ENCODE data around the gene SPECC1L. TPM values are rescaled to one million over a fixed set of nuclear protein-coding genes. Genes with fewer than 3 reads are reported as not detected.

The SPECC1L gene
- total RNA-seq, 1 experiment from 2014 or later, result 40.8 TPM

DNA sequence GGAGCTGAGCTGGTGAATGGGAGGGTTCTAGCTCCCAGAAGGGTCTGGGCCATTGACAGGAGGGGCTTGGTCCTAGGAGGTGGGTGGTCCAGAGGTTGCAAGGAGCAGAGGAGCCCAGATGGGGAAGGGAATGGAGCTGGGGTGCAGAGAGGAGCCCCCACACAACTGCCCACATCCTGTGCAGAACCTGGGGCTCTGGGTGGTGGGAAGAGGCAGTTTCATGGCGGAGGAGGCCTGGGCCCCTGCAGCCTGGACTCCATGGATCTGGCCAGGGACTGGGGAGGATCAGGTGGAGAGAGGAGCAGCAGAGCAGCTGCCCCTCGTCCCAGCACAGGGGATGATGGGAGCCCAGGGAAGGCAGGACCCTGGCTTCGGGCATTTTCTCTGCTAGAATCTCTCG lies 155.8 kb downstream of the SPECC1L start:
- Histone ChIP-seq H3K9ac (ENCODE audit: low read length) (no peak overlapping the region), H3K9me3 (ENCODE audit: control insufficient read depth in 1 of 2, insufficient read depth in 1 of 2, low read depth in 1 of 2, low read length in 2 of 2) (no peaks in the 10 kb centered on the region), H3K9me2 (ENCODE audit: insufficient read depth) (no peaks in the 10 kb centered on the region), H4K20me1 (ENCODE audit: insufficient read depth) (no peaks in the 10 kb centered on the region), H3K4me2 (ENCODE audit: low read length) (no peak overlapping the region), H3K4me1 (ENCODE audit: control insufficient read depth in 1 of 2, insufficient read depth in 2 of 2, low read length in 2 of 2) (peaks cover 0 to 4% of the 10 kb centered on the region in 2 experiments; a peak in 2 of 4 replicates), H3K36me3 (ENCODE audit: control insufficient read depth in 1 of 2, insufficient read depth in 2 of 2, low read length in 2 of 2) (no peaks in the 10 kb centered on the region), H3K27me3 (ENCODE audit: insufficient read depth, low read length) (no peaks in the 10 kb centered on the region), H3K4me3 (replicated peaks in 1 of 2; ENCODE audit: low read depth in 1 of 2, low read length in 2 of 2) (no peak overlapping the region), H2AFZ (ENCODE audit: low read depth, low read length, poor library complexity, severe bottlenecking) (no peak overlapping the region), H3K27ac (ENCODE audit: low read depth, low read length) (no peak overlapping the region), H3K79me2 (ENCODE audit: insufficient read depth, low read length) (no peaks in the 10 kb centered on the region)
- CTCF ChIA-PET, result interaction anchor here (1.3 kb wide), 1 partner anchor 95 kb away, joined by 5 read pairs; no protein-coding TSS in a partner anchor
- RAD21 ChIA-PET (ENCODE audit: low non-redundant PET in 1 of 2, low total read pairs in 2 of 2, uncharacterized antibody in 2 of 2, unreplicated experiment in 2 of 2), result no interaction called here
- intact Hi-C loops (cut with micrococcal nuclease), result no loop called here
- ATAC-seq, result no peak
- TF ChIP-seq SRF (IDR thresholded peaks at IDR 0.05; ENCODE audit: low read depth) (no peak), ZFX (IDR thresholded peaks at IDR 0.05) (no peak), SP1 (IDR thresholded peaks at IDR 0.05; ENCODE audit: low read depth) (no peak), EZH2phosphoT487 (IDR thresholded peaks at IDR 0.05; ENCODE audit: borderline replicate concordance) (no peak), ZNF274 (IDR thresholded peaks at IDR 0.05; ENCODE audit: low read depth, low read length) (no peak), JUND (IDR thresholded peaks at IDR 0.05) (no peak)
- TF ChIP-seq, protein P1, sequence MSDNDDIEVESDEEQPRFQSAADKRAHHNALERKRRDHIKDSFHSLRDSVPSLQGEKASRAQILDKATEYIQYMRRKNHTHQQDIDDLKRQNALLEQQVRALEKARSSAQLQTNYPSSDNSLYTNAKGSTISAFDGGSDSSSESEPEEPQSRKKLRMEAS (IDR thresholded peaks at IDR 0.05), result no peak
- DNase-seq (ENCODE audit: low read depth, low spot score), result no peak
- no TSS peak for BruUV-seq (replicated peaks)
- POLR2A ChIA-PET, result no interaction called here

DNA sequence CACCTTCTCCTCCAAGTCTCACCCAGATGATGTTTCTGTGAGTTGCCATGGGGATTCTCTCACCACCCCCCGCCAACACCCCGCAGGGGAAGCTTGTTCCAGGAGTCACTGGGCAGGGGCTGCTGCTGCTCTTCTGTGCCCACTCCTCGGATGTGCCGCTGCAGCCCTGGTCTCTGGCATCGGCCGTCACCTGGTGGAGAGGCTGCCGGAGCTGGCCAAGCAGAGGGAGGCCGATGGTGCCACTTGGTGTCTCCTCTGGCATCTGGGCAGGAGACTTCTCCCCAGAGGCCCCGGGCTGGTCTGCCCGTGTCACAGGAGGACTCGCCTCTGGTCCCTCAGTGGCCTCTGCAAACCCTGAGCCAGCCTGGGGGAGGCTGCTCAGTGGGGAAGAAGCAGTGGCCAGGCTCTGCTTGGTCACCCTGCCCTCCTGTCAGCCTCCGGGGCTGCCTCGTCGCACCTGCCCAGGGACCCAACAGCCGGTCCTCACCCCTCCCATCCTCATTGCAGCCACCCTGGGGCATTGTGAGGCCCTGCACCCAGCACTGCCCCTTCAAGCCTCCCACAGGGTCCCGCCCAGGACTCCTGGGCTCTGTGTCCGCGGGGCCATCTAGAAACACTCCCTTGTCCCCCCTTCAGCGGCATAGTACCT lies 156.3 kb downstream of the SPECC1L start:
- TF ChIP-seq CEBPB (IDR thresholded peaks at IDR 0.05; ENCODE audit: low read depth), result no peak
- no peak for TF ChIP-seq SIN3A (IDR thresholded peaks at IDR 0.05; ENCODE audit: low read depth)
- TF ChIP-seq, protein P2, sequence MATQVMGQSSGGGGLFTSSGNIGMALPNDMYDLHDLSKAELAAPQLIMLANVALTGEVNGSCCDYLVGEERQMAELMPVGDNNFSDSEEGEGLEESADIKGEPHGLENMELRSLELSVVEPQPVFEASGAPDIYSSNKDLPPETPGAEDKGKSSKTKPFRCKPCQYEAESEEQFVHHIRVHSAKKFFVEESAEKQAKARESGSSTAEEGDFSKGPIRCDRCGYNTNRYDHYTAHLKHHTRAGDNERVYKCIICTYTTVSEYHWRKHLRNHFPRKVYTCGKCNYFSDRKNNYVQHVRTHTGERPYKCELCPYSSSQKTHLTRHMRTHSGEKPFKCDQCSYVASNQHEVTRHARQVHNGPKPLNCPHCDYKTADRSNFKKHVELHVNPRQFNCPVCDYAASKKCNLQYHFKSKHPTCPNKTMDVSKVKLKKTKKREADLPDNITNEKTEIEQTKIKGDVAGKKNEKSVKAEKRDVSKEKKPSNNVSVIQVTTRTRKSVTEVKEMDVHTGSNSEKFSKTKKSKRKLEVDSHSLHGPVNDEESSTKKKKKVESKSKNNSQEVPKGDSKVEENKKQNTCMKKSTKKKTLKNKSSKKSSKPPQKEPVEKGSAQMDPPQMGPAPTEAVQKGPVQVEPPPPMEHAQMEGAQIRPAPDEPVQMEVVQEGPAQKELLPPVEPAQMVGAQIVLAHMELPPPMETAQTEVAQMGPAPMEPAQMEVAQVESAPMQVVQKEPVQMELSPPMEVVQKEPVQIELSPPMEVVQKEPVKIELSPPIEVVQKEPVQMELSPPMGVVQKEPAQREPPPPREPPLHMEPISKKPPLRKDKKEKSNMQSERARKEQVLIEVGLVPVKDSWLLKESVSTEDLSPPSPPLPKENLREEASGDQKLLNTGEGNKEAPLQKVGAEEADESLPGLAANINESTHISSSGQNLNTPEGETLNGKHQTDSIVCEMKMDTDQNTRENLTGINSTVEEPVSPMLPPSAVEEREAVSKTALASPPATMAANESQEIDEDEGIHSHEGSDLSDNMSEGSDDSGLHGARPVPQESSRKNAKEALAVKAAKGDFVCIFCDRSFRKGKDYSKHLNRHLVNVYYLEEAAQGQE (IDR thresholded peaks at IDR 0.05; ENCODE audit: low read depth), result no peak
- no peak for TF ChIP-seq RAD21 (IDR thresholded peaks at IDR 0.05; ENCODE audit: low read depth)
- TF ChIP-seq CBX3 (IDR thresholded peaks at IDR 0.05; ENCODE audit: low read depth), result no peak
- TF ChIP-seq POLR2AphosphoS5 (IDR thresholded peaks at IDR 0.05; ENCODE audit: low read depth, low read length), result no peak
- Histone ChIP-seq H3K9me3 (ENCODE audit: control insufficient read depth in 1 of 2, insufficient read depth in 1 of 2, low read depth in 1 of 2, low read length in 2 of 2) (no peaks in the 10 kb centered on the region), H3K4me2 (ENCODE audit: low read length) (no peak overlapping the region), H4K20me1 (ENCODE audit: insufficient read depth) (no peaks in the 10 kb centered on the region), H3K9me2 (ENCODE audit: insufficient read depth) (no peaks in the 10 kb centered on the region), H3K9ac (ENCODE audit: low read length) (no peak overlapping the region), H3K79me2 (ENCODE audit: insufficient read depth, low read length) (no peaks in the 10 kb centered on the region), H3K4me1 (ENCODE audit: control insufficient read depth in 1 of 2, insufficient read depth in 2 of 2, low read length in 2 of 2) (peaks cover 0 to 5% of the 10 kb centered on the region in 2 experiments; a peak in 2 of 4 replicates), H2AFZ (ENCODE audit: low read depth, low read length, poor library complexity, severe bottlenecking) (no peak overlapping the region), H3K27ac (ENCODE audit: low read depth, low read length) (no peak overlapping the region), H3K4me3 (replicated peaks in 1 of 2; ENCODE audit: low read depth in 1 of 2, low read length in 2 of 2) (no peak overlapping the region), H3K27me3 (ENCODE audit: insufficient read depth, low read length) (no peaks in the 10 kb centered on the region), H3K36me3 (ENCODE audit: control insufficient read depth in 1 of 2, insufficient read depth in 2 of 2, low read length in 2 of 2) (no peaks in the 10 kb centered on the region)
- RAD21 ChIA-PET (ENCODE audit: low non-redundant PET in 1 of 2, low total read pairs in 2 of 2, uncharacterized antibody in 2 of 2, unreplicated experiment in 2 of 2), result no interaction called here
- CTCF ChIA-PET, result interaction anchor here (1.3 kb wide), 1 partner anchor 95 kb away, joined by 5 read pairs; no protein-coding TSS in a partner anchor
- POLR2A ChIA-PET, result no interaction called here
- intact Hi-C loops (cut with micrococcal nuclease), result no loop called here
- DNase-seq (ENCODE audit: low read depth, low spot score) (no peak), ATAC-seq (no peak)
- no TSS peak for BruUV-seq (replicated peaks)
